ENCODE results near the gene CCDC92. TPM values are rescaled to one million over a fixed set of nuclear protein-coding genes. Genes with fewer than 3 reads are reported as not detected.

CCDC92 gene
- total and polyA plus RNA-seq, 2 donors (not counting 3 experiments of a cell fraction or from before 2014, with no cell fraction given), result 41.2 to 41.6 TPM

DNA sequence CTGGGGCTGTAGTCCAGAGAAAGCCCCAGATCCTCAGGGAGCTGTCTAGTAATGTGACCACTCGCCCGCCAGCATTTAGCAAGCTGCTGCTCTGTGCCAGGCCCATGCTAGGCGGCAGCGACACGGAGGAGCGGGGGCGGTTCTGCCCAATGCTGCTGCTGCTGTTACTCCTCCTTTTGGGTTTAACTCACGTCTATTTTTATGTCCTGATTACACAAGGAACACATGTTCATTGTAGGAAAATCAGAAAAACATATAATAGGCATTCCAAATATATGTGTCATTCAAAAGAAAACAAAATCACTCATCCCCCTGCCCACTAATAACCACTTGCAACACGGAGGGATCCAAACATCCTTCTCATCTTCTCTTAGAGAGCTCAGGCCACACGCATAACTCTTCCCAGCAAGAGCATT lies 30.4 kb downstream of the CCDC92 start:
- intact Hi-C loops (cut with micrococcal nuclease), result no loop called here
- H3K36me3 ChIP-seq (ENCODE audit: control insufficient read depth in 2 of 2, extremely low read depth in 1 of 2, insufficient read depth in 2 of 2, low read length in 2 of 2), result peaks cover 2 to 6% of the 10 kb centered on the region in 2 experiments
- H3K27me3 ChIP-seq (ENCODE audit: control insufficient read depth in 2 of 2, insufficient read depth in 2 of 2, low read length in 2 of 2), result no peaks in the 10 kb centered on the region
- FAIRE-seq (peak; percentile 68), DNase-seq (ENCODE audit: low read depth, low spot score) (peak; percentile 27)
- dilution Hi-C loops (cut with MboI; ENCODE audit: extremely low pct_ligation_motif_present, low sequenced_read_pairs), result no loop called here
- ChIA-PET POLR2A (no interaction called here), CTCF (interaction anchor here (0.6 to 2.0 kb wide), 7 partner anchors 9 to 42 kb away, joined by 3 to 8 read pairs (median 4); no protein-coding TSS in a partner anchor)
- H3K79me2 ChIP-seq (ENCODE audit: control insufficient read depth, insufficient read depth, low read length), result no peaks in the 10 kb centered on the region
- BruUV-seq (replicated peaks), result no TSS peak
- no peak overlapping the region for H3K9ac ChIP-seq (replicated peaks; ENCODE audit: extremely low read depth, insufficient read depth, low read length)
- no peak overlapping the region for H3K4me2 ChIP-seq (ENCODE audit: insufficient read depth, low read length)
- no peak overlapping the region for H3K4me3 ChIP-seq (replicated peaks in 1 of 3; ENCODE audit: insufficient read depth in 1 of 3, low read depth in 1 of 3, low read length in 3 of 3)
- TF ChIP-seq EZH2 (IDR thresholded peaks at IDR 0.05; ENCODE audit: borderline replicate concordance, low read depth, low read length, severe bottlenecking) (no peak), FOS (IDR thresholded peaks at IDR 0.05; ENCODE audit: borderline replicate concordance, insufficient read depth, low read length) (peak; percentile 28), MAX (IDR thresholded peaks at IDR 0.05; ENCODE audit: insufficient read depth, insufficient read length) (no peak), POLR2AphosphoS5 (IDR thresholded peaks at IDR 0.05; ENCODE audit: insufficient read depth, low read depth, low read length) (no peak), POLR2A (IDR thresholded peaks at IDR 0.05; ENCODE audit: low read depth, low read length) (no peak), MYC (IDR thresholded peaks at IDR 0.05; ENCODE audit: low read depth, low read length) (no peak), JUN (IDR thresholded peaks at IDR 0.05; ENCODE audit: borderline replicate concordance, insufficient read depth, insufficient read length, low read depth) (peak; percentile 66), GATA2 (IDR thresholded peaks at IDR 0.05; ENCODE audit: insufficient read depth, insufficient read length, low read depth, low read length) (no peak)
- TF ChIP-seq, protein P1, sequence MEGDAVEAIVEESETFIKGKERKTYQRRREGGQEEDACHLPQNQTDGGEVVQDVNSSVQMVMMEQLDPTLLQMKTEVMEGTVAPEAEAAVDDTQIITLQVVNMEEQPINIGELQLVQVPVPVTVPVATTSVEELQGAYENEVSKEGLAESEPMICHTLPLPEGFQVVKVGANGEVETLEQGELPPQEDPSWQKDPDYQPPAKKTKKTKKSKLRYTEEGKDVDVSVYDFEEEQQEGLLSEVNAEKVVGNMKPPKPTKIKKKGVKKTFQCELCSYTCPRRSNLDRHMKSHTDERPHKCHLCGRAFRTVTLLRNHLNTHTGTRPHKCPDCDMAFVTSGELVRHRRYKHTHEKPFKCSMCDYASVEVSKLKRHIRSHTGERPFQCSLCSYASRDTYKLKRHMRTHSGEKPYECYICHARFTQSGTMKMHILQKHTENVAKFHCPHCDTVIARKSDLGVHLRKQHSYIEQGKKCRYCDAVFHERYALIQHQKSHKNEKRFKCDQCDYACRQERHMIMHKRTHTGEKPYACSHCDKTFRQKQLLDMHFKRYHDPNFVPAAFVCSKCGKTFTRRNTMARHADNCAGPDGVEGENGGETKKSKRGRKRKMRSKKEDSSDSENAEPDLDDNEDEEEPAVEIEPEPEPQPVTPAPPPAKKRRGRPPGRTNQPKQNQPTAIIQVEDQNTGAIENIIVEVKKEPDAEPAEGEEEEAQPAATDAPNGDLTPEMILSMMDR (IDR thresholded peaks at IDR 0.05; ENCODE audit: extremely low read depth in 1 of 2, insufficient read depth in 1 of 2, low read depth in 1 of 2, low read length in 2 of 2), result no peak
- peaks cover 12% of the 10 kb centered on the region for H3K4me1 ChIP-seq (ENCODE audit: control insufficient read depth, extremely low read depth, insufficient read depth, low read length)
- no peak overlapping the region for H2AFZ ChIP-seq (ENCODE audit: low read depth, low read length)
- H3K9me3 ChIP-seq (replicated peaks; ENCODE audit: control insufficient read depth, insufficient read depth, low read length), result no peaks in the 10 kb centered on the region
- H4K20me1 ChIP-seq (replicated peaks; ENCODE audit: control insufficient read depth, extremely low read depth, insufficient read depth, low read length), result no peaks in the 10 kb centered on the region
- H3K9me1 ChIP-seq (replicated peaks; ENCODE audit: control insufficient read depth, extremely low read depth, insufficient read depth, low read length), result no peaks in the 10 kb centered on the region
- H3K27ac ChIP-seq (ENCODE audit: insufficient read depth, low read depth, low read length), result peak overlapping the region; percentile 35
